ENCODE data around the gene DHPS. TPM values are rescaled to one million over a fixed set of nuclear protein-coding genes. Genes with fewer than 3 reads are reported as not detected.

DHPS gene
- total RNA-seq, 2 donors from 2014 or later: 55.8 to 136 TPM

DNA sequence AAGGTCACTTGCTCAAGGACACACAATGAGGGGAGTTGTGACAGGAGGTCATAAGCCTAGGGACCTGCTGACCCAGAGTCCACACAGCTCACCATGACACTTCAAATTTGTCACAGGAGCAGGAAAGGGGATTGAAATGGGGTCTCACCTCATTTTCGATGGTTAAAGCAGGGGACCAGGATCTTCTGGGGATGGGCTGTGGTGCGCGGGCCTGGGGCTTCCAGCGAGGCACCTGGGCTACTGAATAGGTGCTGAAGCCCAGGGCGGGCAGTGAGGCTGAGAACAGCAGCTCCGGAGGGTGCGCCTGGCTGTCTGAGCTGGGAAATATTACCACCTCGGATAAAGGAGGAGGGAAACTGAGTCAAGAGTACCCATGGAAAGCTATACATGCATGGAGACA lies 26.1 kb downstream of the DHPS start:
- intact Hi-C loops (cut with DNase I): no loop called here
- H3K36me3 ChIP-seq (replicated peaks in 1 of 2; ENCODE audit: insufficient read depth in 1 of 2, low read depth in 2 of 2): peaks cover 0 to 6% of the 10 kb centered on the region in 2 donors
- TF ChIP-seq, protein P1, sequence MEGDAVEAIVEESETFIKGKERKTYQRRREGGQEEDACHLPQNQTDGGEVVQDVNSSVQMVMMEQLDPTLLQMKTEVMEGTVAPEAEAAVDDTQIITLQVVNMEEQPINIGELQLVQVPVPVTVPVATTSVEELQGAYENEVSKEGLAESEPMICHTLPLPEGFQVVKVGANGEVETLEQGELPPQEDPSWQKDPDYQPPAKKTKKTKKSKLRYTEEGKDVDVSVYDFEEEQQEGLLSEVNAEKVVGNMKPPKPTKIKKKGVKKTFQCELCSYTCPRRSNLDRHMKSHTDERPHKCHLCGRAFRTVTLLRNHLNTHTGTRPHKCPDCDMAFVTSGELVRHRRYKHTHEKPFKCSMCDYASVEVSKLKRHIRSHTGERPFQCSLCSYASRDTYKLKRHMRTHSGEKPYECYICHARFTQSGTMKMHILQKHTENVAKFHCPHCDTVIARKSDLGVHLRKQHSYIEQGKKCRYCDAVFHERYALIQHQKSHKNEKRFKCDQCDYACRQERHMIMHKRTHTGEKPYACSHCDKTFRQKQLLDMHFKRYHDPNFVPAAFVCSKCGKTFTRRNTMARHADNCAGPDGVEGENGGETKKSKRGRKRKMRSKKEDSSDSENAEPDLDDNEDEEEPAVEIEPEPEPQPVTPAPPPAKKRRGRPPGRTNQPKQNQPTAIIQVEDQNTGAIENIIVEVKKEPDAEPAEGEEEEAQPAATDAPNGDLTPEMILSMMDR (IDR thresholded peaks at IDR 0.05): no peak
- no peak for TF ChIP-seq POLR2A (IDR thresholded peaks at IDR 0.05)
- no peak overlapping the region for H3K4me3 ChIP-seq
- ATAC-seq (no peak), DNase-seq (no peak)
- WGBS, 2 donors: 89 to 90% methylated on average over 8 of the region's 8 CpGs
- no peaks in the 10 kb centered on the region for H3K9me3 ChIP-seq
- H3K27ac ChIP-seq: no peak overlapping the region
- no peaks in the 10 kb centered on the region for H3K4me1 ChIP-seq
- no peaks in the 10 kb centered on the region for H3K27me3 ChIP-seq

DNA sequence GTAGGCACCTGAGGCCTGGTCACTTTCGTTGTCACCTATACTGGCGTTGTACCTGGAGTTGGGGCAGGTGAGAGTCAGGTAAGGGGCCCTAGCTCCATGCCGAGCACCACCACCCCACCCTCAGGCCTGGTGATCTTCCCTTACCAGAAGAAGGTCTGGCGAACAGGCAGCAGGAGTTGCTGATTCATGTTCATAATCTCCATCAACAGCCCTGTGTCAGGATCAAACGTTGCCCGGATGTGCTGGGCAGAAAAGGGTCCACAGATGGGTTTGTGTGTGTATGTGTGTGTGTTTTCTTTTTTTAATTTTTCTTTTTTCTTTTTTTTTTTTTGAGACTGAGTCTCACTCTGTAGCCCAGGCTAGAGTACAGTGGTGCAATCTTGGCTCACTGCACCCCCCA lies 29.5 kb downstream of the DHPS start:
- TF ChIP-seq POLR2A (IDR thresholded peaks at IDR 0.05): no peak
- TF ChIP-seq, protein P1 (IDR thresholded peaks at IDR 0.05): no peak
- peaks cover 0 to 2% of the 10 kb centered on the region in 2 donors for H3K36me3 ChIP-seq (replicated peaks in 1 of 2; ENCODE audit: insufficient read depth in 1 of 2, low read depth in 2 of 2)
- no peak for ATAC-seq
- H3K4me3 ChIP-seq: no peak overlapping the region
- H3K27ac ChIP-seq: no peak overlapping the region
- H3K4me1 ChIP-seq: peaks cover 16% of the 10 kb centered on the region
- no peaks in the 10 kb centered on the region for H3K9me3 ChIP-seq
- H3K27me3 ChIP-seq: no peaks in the 10 kb centered on the region
- no peak for DNase-seq
- WGBS, 2 donors: 86 to 94% methylated on average over 4 to 6 of the region's 6 CpGs
- intact Hi-C loops (cut with DNase I): no loop called here

DNA sequence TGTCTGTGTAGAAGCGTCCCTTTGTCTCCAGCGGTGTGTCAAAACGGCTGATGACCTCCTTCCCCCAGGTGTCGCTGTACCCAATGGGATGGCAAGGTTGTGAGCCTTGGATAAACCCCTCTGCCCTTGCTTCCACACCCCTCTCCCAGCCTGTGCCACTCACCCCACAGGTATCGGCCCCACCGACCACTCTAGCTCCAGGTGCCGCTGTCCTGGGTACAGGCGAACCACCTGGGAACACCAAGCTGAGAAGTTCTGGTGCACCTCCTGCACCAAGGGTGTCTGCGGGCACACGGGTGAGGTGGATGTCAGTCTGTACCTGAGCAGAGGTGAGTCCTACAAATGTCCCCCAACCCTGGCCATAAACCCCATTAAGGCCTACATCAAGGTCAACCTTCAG lies 31.7 kb downstream of the DHPS start:
- ATAC-seq: no peak

DNA sequence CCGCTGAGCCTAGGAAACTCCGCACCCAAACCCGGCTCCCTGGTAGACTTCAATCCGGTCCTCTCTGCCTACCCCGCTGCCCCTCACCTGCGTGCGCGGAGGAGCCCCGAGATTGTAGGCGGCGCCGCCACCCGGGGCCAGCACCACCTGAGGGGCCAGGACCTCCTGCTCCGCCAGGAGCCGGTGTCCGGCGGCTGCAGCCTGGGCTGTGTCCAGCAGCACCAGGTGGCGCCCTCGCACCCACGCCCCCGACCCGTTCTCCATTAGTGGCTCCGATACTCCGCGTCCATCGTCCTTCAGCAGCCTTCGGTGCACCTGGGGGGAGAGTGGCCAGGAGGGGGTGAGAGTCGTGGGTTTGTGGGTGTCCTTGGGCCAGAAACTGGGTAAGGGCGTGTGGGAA lies 33.6 kb downstream of the DHPS start:
- ATAC-seq (peak; percentile 50), DNase-seq (peak; percentile 26 to 62 (median 42))
- intact Hi-C loops (cut with DNase I): no loop called here
- TF ChIP-seq, protein P1 (IDR thresholded peaks at IDR 0.05): peak in 4 of 7 experiments; percentile 30 to 48 (median 36)
- no peak for TF ChIP-seq POLR2A (IDR thresholded peaks at IDR 0.05)
- Histone ChIP-seq H3K4me1 (peaks cover 18% of the 10 kb centered on the region), H3K36me3 (replicated peaks in 1 of 2; ENCODE audit: insufficient read depth in 1 of 2, low read depth in 2 of 2) (no peaks in the 10 kb centered on the region), H3K27ac (no peak overlapping the region), H3K4me3 (no peak overlapping the region), H3K27me3 (no peaks in the 10 kb centered on the region), H3K9me3 (no peaks in the 10 kb centered on the region)
- WGBS, 2 donors: 15 to 30% methylated on average over 12 to 28 of the region's 29 CpGs

More for the DNA sequence above, 31.7 kb downstream of the DHPS start:
- no peaks in the 10 kb centered on the region for H3K36me3 ChIP-seq (replicated peaks in 1 of 2; ENCODE audit: insufficient read depth in 1 of 2, low read depth in 2 of 2)
- no peak for TF ChIP-seq POLR2A (IDR thresholded peaks at IDR 0.05)
- TF ChIP-seq, protein P1 (IDR thresholded peaks at IDR 0.05): no peak
- no peak overlapping the region for H3K27ac ChIP-seq
- intact Hi-C loops (cut with DNase I): no loop called here
- H3K4me3 ChIP-seq: no peak overlapping the region
- no peaks in the 10 kb centered on the region for H3K9me3 ChIP-seq
- WGBS, 2 donors: 89 to 91% methylated on average over 10 of the region's 10 CpGs
- H3K27me3 ChIP-seq: no peaks in the 10 kb centered on the region
- no peak for DNase-seq
- peaks cover 18% of the 10 kb centered on the region for H3K4me1 ChIP-seq

DNA sequence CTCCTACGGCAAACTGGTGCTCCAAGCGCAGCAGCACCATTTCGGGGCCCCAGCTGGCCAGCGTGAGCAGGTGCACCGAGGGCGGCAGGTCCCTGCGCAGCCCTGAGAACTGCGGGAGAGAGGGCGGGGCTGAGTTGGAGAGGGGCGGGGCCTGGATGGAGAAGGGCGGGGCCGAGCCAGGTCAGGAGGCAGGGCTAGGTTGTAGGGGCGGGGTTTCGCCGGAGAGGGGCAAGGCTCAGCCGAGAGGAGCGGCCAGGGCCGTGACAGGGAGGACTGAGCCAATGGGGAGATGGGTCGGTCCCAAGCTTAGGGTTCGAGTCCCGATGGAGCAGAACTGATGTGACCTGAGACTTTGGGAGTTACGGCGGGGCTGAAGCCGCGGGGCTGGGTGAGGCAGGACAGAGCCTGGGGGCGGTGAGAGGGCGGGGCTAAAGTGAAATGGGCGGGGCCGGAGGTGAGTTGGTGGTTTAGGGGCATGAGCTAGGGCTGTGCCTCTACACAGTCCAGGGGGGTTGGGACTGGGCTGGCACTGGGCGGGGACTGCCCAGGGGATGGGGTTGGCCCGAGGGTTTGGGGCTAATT lies 34.1 kb downstream of the DHPS start:
- Histone ChIP-seq H3K27ac (peak overlapping the region in 1 of 4 donors; percentile 11), H3K9me3 (no peaks in the 10 kb centered on the region), H3K4me3 (no peak overlapping the region), H3K4me1 (peaks cover 18% of the 10 kb centered on the region), H3K36me3 (replicated peaks in 1 of 2; ENCODE audit: insufficient read depth in 1 of 2, low read depth in 2 of 2) (no peaks in the 10 kb centered on the region), H3K27me3 (no peaks in the 10 kb centered on the region)
- ATAC-seq (peak; percentile 95), DNase-seq (peak; percentile 79 to 88 (median 83))
- intact Hi-C loops (cut with DNase I): no loop called here
- WGBS, 2 donors: 14 to 17% methylated on average over 27 to 30 of the region's 31 CpGs
- TF ChIP-seq, protein P1 (IDR thresholded peaks at IDR 0.05): peak in 2 of 7 experiments; percentile 19 to 22
- no peak for TF ChIP-seq POLR2A (IDR thresholded peaks at IDR 0.05)
